HK-2 (cell line): Measurements from ENCODE around the gene KRT28.
"Not testable (repeated sequence)": the region's sequence is repeated elsewhere in the genome, so short reads cannot be mapped to it uniquely, and the experiment has no call there.

Experiments
- DNase-seq: peaks from one replicate; pipeline ENCODE4 v3.0.0-alpha.2; 2018; ENCODE audit not compliant: unreplicated experiment

KRT28 gene

GRCh38 chr17:40818733-40819527 lies 19.2 kb upstream of the KRT28 start:
- peak; percentile 84 for DNase-seq

- DNase-seq = no peak
Observed at GRCh38 chr17:40818343-40818732, 18.6 kb upstream of the KRT28 start.

GRCh38 chr17:40817103-40817682 lies 17.4 kb upstream of the KRT28 start:
- DNase-seq = no peak

DNA sequence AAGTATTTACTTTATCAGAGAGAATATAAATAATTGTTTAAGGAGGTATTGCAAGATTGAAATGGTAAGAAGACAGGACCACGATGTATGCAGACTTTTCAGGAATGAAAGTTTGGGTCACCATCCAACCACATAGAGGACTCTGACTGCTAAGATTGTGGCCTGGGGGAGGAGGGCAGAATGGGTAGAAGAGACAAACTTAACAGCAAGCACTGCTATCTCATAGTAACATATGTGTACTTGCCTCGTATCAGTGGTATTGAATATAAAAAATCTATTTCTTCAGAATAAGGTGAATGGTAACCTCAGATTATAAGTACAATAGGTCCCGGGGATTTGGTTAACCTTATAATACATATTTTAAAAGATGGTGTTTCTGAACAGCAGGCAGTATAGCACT lies 16.8 kb upstream of the KRT28 start:
- DNase-seq = no peak

GRCh38 chr17:40815381-40815780 lies 15.6 kb upstream of the KRT28 start:
- no peak for DNase-seq

DNA sequence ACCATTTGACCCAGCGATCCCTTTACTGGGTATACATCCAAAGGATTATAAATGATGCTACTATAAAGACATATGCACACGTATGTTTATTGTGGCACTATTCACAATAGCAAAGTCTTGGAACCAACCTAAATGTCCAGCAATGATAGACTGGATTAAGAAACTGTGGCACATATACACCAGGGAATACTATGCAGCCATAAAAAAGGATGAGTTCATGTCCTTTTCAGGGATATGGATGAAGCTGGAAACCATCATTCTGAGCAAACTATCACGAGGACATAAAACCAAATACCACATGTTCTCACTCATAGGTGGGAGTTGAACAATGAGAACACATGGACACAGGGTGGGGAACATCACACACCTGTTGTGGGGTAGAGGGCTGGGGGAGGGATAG lies 14.9 kb upstream of the KRT28 start:
- not testable (repeated sequence) for DNase-seq

GRCh38 chr17:40813804-40814203 lies 14.0 kb upstream of the KRT28 start:
- no peak for DNase-seq

DNA sequence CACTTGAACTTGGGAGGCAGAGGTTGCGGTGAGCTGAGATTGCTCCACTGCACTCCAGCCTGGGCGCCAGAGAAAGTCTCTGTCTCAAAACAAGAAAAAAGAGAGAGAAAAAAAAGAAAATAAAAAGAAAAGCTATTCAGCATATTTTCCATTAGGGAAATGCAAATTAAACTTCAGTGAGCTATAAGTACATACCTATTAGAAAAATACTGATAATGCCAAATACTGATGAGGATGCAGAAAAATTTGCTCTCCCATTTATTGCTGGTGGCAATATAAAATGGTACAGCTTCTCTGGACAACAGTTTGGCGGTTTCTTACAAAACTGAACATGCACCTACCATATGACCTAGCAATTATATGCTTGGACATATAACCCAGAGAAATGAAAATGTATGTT lies 12.9 kb upstream of the KRT28 start:
- DNase-seq = no peak

- DNase-seq = no peak
Observed at GRCh38 chr17:40810494-40810893, 10.7 kb upstream of the KRT28 start.

DNA sequence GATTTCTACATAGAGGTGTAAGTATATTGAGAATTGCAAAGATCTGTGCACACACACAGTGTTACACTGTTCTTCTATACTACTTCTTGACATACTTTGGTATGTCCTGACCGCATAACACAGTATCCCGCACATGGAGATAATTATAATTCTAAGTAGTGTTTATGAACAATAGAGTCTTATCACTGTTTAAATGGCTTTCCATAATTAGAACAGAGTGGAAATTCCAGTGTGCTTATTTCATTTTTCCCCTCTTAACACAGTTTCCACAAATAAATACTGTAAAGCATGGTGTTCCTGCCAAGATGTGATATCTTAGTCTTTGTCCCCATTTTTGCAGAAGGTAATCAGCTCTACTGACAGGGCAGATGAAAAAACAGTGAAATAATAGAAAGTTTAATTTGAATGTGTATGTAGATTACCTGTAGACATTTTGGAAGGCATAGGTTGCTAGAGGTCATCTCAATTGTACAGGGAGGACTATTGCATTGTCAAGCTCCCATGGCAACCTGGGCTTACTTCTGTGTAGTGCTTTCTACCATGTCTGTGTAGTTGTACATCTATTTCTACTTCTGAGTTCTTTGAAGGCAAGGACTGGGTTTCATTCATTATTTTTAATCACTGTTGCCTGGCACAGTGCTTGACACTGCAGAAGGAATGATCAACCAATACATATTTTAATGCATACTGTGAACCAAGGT lies 10.1 kb upstream of the KRT28 start:
- DNase-seq = no peak

DNA sequence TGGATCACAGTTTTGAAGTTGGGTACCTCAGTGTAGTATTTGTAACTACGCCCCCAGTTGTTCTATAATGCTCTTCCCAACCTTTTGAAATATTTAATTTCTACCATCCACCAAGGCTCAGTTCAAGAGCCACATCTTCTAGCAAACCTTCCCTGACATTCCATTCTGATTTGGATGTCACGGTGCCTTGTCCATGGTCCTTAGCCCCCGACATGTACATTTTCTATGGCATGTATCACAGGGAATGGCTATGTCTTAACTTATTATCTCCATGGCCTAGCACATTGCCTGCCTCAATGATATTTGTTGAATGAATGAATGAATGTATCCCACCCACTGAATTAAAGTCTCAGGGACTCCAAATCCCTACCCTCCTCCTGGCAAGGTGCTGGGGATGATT lies 6.4 kb upstream of the KRT28 start:
- no peak for DNase-seq

DNA sequence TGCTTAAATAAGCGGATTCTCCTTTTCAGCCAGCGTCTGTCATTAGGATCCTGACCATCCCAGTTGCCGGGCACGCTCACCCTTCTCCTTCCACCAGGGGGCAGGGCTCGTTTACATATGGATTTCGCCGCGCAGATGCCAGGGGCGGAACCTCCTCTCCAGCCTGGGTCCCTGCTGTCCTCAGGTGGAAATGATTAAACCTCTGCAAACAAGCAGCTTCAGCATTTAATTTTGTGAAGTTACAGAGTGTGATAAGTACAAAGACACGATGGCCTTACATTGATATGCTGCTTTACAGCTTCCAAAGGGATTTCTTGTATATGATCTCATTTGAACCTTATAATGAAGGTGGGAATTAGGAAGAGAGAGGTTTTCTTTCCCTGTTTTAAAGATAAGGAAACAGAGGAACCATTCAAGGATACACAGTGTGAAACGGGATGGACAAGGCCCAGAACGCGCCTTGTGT lies 3.9 kb upstream of the KRT28 start:
- peak; percentile 83 for DNase-seq

DNA sequence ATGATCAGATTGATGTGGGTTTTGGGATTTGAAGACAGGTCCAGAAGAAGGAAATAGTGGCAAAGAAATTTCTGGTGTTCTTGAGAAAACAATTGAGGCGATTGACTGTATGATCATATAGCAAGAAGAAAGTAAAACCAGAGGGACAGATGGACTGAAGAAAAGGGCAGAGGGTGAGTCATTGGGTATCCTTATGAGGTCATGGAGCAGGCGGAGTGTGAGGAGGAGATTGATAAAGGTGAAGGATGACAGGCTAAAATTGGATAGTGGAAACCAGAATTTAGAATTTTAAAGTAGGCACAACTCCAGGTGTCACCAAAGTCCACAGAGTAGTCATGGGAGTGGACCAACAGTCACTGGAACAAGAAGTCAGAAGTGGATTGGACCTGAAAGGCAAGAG lies 1.4 kb upstream of the KRT28 start:
- no peak for DNase-seq

GRCh38 chr17:40800381-40800780 lies 622 bp upstream of the KRT28 start:
- no peak for DNase-seq

DNA sequence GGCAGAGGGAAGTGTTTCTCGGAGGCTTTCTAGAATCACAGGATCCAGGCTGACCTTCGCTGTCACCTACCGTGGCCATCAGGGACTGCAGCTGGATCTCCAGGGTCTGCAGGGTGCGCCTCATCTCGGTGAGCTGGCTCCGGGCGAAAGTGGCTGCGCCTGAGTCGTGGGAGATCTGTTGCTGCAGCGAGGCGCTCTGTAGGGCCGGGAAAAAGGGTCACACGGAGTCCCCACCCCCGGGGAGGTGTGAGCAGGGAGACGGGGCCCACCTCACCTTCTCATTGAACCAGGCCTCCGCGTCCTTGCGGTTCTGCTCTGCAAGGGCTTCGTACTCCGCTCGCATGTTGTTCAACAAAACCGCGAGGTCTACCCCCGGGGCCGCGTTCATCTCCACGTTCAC lies 2.9 kb downstream of the KRT28 start:
- no peak for DNase-seq

GRCh38 chr17:40795019-40795667 lies 4.6 kb downstream of the KRT28 start:
- no peak for DNase-seq

DNA sequence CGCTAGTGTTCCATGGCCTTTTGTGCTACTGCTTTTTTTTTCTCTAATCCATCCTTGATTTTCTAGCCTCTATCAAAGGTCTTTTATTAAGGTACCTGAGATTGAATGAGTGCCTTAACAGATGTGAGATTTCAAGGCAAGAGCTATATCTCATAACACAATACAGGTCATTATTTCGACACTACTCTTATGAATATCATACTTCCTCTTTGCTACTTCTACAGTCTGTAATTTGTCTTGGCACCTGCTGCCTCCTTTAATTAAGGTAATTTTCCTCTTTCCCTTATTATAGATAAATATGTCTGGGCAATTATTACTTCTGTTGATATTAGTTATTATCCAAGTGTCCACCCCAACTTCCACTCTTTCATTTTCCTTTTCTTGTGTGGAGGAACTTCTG lies 5.3 kb downstream of the KRT28 start:
- DNase-seq = no peak

DNA sequence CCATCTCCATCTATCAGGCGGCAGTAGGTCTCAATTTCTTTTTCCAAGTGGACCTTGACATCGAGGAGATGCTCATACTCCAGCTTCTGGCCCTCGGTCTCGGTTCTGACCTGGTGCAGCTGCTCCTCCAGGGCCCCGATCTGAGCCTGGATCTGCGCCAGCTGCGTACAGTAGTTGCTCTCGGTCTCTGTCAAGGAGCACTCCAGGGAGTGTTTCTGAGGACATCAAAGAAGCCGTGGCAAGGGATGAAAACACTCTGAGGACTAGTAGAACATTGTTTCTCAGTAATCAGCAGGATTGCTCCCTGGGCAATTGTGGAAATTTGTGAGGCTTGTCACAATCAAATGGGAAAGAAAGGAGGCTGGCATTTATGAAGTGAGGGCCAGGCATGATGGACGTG lies 5.9 kb downstream of the KRT28 start:
- DNase-seq = no peak

DNA sequence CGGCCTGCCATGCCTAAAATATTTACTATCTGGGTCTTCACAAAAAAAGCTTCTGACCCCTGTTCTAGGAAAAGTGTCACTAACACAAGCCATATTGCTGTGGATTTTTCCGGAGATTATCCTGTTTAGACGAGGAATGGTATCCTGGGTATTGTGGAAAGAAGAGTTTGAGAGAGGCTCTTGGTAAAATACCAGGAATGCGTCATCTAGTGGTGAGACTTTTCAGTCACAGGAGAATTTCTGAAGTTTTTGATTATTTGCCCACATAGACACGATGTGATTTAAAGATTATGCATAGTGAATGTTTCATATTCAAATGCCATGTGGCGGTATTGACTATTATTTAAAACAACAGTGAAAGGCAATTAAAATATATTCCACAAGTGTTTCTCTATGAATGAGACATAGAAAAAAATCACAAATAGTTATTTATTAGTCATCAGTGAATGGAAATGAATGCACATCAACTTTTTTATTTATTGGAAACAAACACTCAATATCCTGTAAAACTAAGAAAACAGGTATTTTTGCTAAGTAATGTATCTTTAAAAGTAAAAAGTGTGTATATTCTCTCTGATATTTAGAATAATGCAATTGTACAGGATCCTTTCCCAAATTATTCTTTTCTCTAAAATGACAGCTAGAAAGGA lies 7.8 kb downstream of the KRT28 start:
- no peak for DNase-seq

DNA sequence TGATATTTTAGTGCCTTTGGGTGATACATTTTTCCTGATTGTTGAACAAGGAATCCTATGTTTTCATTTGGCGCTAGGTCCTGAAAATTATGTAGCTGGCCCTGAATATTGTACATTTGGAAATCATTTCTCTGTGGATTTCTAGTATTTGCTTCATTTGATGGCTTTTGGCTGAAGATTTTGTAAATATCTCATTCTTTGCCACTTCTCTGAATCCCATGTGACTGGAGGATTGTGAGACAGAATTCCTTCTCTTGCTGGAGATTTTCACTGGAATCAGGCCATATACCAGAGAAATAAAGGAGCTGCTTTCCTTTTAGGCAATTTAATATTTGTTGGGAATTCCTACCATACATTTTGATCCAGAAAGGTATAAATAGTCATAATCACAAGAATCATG lies 8.6 kb downstream of the KRT28 start:
- no peak for DNase-seq

- no peak for DNase-seq
Observed at GRCh38 chr17:40782450-40782849, 17.3 kb downstream of the KRT28 start, which contains the start of gene KRT27. Gene KRT27 (minus strand): TSS chr17:40782550. CDS start chr17:40782493, 57 bp downstream.
